GM13977 (cell line): Measurements from ENCODE around the gene ARHGAP36.

ENCODE experiments used
- DNase-seq: peaks from one replicate; pipeline ENCODE4 v3.0.0; 2012; ENCODE audit warnings: low spot score
- CTCF ChIP-seq: IDR thresholded peaks from 2 replicates; pipeline ENCODE4 v1.5.1; 2012; ENCODE audit warnings: mild to moderate bottlenecking, control low read depth; ENCODE audit not compliant: insufficient read depth; ENCODE audit errors: extremely low read depth, missing control alignments
- in situ Hi-C: fragments of 300-500 bp; cut with MboI; formaldehyde crosslinking; loops from one replicate; pipeline ENCODE4 v1.12.0; 2022; ENCODE audit warnings: low sequenced_read_pairs, low pct_unique_long_range_greater_than_20kb, mixed read lengths, inconsistent platforms; ENCODE audit not compliant: unreplicated experiment

Gene ARHGAP36

DNA sequence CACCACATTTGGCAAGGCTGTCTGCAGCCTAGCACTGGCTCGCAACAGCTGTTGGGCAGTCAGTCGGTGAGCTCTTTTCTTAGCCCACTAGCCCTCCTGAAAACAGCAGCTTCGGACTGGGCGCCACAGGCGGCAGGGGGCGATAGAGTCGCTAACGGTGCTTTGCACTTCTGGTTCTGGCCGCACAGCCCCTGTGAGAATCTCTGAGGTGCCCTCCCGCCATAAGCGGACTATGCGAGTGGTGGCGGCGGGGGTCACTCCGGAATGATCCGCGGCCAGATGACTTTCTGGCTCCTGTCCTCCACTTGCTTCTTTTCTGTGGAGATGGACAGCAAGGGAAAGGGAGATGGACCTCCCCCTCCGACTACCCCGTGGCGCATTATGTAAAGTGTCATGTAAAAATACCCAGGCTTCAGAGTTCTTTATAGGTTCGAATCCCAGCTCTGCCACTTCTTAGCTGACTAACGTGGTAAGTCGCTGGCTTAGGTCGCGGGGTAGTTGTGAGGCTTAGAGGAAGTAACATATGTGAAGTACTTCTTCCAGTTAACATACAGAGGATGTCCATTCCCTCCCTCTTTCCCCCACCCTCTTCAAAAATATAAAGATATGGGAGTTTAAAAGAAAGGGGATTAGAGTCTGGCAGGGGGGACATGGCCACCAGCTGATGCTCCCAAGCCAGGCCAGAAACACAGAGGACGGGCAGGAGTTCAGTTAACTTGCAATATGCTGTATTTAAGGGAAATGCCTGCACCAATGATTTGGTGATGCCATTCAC lies 11.0 kb downstream of the ARHGAP36 start:
- in situ Hi-C loops: no loop called here
- DNase-seq: peak; percentile 50
- TF ChIP-seq CTCF: peak; percentile 40

DNA sequence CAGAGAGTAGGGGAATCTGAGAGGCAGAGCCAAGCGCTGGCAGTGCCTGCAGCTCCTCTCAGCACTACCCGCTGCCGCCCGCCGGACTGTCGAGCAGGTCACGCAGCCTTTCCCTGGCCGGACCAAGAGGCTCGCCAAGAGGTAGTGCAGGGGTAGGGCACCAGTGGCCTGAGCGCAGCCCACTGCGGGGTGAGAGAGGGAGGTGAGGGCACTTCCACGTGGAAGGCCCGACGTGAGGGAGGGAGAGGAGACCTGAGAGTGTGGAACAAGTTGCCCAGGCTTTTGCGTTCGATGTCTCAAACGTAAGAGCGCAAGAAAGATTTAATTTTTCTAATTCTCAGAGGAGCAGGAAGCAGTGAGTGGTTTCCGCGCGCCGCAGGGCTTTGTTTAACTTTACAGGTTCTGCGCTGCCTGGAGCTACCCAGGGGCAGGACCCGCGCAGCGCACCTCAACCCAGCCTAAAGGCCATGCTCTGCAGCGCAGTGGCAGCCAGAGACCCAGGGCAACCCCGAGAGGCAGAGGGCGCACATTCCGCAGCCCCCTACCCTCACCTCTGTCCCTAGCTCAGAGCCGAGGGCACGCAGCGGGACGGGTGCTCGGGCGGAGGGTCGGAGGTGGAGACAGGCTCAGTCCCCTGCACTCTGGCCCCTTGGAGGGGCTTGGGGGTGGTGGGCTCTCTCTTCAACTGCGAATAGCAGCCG lies 14.9 kb downstream of the ARHGAP36 start:
- no peak for TF ChIP-seq CTCF
- in situ Hi-C loops: no loop called here
- no peak for DNase-seq

- in situ Hi-C loops: no loop called here
- TF ChIP-seq CTCF: no peak
- DNase-seq: no peak
These were observed 15.5 kb downstream of the ARHGAP36 start for GRCh38 chrX:131073607-131074006.

- in situ Hi-C loops: no loop called here
- peak; percentile 10 for DNase-seq
- no peak for TF ChIP-seq CTCF
These were observed 23.9 kb downstream of the ARHGAP36 start for GRCh38 chrX:131081772-131082740.

DNA sequence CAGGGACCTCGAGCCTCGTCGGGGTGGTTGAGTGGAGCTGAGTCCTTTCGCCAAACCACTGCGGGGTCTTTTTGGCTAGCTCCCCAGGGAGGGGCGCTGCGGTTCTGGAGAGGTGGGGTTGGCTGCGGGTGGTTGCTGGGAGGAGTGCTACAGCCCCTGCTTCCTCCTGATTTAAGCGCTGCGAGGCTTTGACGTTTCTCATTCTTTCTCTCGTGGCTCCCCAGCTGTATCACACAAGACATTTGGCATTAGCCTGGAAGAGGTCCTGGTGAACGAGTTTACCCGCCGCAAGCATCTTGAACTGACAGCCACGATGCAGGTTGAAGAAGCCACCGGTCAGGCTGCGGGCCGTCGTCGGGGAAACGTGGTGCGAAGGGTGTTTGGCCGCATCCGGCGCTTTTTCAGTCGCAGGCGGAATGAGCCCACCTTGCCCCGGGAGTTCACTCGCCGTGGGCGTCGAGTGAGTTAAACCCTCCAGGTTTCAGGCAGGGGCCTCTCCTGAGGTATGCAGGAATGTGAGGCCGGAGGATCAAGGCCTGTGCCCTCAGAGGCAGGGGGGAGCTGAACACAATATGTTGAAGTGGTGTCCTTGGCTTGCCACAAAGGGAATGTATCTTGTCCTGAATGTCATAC lies 25.5 kb downstream of the ARHGAP36 start:
- no peak for TF ChIP-seq CTCF
- DNase-seq: peak; percentile 11
- in situ Hi-C loops: no loop called here

- TF ChIP-seq CTCF: no peak
- peak; percentile 2 for DNase-seq
- in situ Hi-C loops: no loop called here
These were observed 26.0 kb downstream of the ARHGAP36 start for GRCh38 chrX:131084145-131084544.
